ENCODE measurements around the gene EIF5B.

The EIF5B gene

DNA sequence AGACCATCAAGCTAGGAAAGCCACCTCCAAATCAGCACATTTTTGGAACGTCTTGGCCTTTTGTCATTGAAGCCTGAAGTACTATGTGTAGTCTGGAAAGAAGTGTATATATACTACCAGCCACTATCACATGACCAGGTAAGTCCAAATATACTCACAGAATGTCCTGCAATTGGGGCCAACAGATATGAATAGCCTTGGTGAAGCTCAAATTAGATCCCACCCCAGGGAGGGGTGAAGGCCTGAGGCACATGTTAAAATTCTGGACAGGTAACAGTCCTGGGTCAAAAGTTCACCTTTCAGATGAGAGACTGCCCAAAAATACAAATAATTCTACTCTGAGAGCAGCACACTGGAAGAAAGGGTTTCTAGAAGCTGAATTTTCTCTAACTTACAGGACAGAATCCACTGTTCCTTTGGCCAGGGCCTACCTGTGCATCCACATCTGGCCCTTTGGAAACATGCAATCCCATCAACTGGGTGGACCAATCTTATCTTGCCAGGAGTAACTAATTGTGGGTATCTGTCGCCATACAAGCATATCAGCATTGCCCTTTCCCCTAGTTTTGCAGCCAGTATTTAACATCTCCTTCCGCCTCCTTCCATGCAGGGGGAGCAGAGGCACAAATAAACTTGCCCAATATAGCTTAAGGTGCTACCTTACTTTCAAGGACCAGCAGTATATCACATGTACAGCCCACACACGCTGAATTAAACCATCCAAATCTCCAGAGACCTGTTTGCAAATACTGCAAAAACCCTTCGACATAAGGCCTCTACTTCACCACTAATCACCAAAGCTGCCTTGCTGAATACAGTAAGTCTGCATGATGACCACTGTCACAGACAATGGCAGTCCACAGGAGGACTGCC lies 67.8 kb downstream of the EIF5B start:
- DNase-seq (ENCODE audit: low read depth in 2 of 3, low spot score in 2 of 3), result no peak

GRCh38 chr2:99406137-99406536 lies 68.9 kb downstream of the EIF5B start:
- DNase-seq (ENCODE audit: low read depth in 2 of 3, low spot score in 2 of 3), result no peak

GRCh38 chr2:99410276-99410675 lies 73.1 kb downstream of the EIF5B start:
- DNase-seq (ENCODE audit: low read depth in 2 of 3, low spot score in 2 of 3), result no peak

DNA sequence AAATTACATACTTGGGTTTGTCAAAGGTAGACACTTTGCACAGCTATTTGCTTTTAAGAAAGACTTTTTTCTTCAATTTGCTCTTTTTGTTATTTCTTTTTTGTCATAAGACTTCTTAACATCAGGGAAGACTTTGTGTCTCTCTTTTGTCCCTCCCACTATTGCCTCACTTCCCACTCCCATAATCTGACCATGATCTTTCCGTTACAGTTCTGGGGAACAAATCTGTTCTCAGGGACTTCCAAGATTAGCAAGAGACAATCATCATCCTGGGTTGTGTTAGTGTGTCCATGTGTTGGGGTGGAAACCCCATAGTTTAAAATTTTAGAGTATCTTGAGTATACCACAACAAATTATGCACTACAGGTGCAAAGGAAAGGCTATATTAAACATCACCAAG lies 77.4 kb downstream of the EIF5B start:
- no peak for DNase-seq (ENCODE audit: low read depth in 2 of 3, low spot score in 2 of 3)

DNA sequence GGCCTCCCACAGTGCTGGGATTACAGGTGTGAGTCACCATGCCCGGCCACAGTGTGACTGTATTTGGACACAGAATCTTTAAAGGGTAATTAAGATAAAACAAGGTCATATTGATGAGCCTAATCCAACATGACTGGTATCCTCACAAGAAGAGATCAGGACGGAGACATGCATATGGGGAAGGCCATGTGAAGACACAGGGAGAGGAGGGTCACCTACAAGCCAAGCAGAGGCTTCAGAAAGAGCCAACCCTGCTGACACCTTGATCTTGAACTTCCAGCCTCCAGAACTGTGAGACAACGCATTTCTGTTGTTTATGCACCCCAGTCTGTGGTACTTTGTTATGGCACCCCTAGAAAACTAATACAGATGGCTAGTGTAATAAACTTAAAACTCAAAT lies 80.2 kb downstream of the EIF5B start:
- no peak for DNase-seq (ENCODE audit: low read depth in 2 of 3, low spot score in 2 of 3)

GRCh38 chr2:99420031-99420430 lies 82.8 kb downstream of the EIF5B start:
- DNase-seq (ENCODE audit: low read depth in 2 of 3, low spot score in 2 of 3), result no peak

DNA sequence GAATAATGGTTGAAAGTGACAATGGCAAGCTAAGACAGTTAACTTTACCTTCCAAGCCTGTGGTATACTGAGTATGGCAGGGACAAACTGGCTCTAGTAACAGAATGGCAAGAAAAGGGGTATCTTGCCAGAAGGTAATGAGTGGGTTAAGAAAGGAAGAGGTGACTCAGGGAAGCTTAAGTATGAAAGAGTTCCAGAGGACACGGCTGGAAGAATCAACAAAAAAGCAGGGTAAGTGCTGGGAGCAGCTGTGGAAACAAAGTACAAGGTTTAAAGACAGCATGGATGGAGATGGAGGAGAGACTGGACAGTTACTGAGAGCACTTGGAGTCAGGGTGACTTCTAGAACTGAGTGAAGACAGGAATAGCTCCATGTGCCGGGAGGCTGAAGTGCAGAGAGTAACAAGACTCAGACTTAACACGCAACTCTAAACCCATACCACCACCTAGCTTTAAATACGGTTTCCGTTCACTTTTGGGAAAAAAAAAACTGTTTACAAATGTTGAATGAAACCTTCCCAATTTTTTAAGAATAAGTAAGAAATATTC lies 83.6 kb downstream of the EIF5B start:
- no peak for DNase-seq (ENCODE audit: low read depth in 2 of 3, low spot score in 2 of 3)

- DNase-seq (ENCODE audit: low read depth in 2 of 3, low spot score in 2 of 3), result no peak
Observed at GRCh38 chr2:99421469-99421868, 84.3 kb downstream of the EIF5B start.

DNA sequence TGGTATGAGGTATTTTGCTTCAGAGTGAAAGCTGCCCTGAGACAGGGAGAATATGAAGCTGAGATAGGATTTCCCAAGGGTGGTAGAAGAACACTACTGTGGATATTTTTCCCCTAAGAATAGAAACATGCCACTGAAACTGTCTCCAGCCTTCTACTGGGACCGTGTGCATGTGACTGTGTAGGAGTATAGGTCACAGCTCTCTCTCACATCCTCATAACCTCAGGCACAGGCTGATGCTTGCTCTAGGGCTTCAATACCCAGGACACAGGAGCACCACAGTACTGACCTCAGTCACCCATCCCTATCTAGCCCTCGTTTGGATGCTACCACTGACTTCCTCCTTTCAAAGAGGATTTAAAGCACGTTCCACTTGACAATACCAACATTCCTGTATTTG lies 85.4 kb downstream of the EIF5B start:
- no peak for DNase-seq (ENCODE audit: low read depth in 2 of 3, low spot score in 2 of 3)

- no peak for DNase-seq (ENCODE audit: low read depth in 2 of 3, low spot score in 2 of 3)
Observed at GRCh38 chr2:99424371-99424770, 87.2 kb downstream of the EIF5B start.

GRCh38 chr2:99425022-99425421 lies 87.8 kb downstream of the EIF5B start:
- no peak for DNase-seq (ENCODE audit: low read depth in 2 of 3, low spot score in 2 of 3)

DNA sequence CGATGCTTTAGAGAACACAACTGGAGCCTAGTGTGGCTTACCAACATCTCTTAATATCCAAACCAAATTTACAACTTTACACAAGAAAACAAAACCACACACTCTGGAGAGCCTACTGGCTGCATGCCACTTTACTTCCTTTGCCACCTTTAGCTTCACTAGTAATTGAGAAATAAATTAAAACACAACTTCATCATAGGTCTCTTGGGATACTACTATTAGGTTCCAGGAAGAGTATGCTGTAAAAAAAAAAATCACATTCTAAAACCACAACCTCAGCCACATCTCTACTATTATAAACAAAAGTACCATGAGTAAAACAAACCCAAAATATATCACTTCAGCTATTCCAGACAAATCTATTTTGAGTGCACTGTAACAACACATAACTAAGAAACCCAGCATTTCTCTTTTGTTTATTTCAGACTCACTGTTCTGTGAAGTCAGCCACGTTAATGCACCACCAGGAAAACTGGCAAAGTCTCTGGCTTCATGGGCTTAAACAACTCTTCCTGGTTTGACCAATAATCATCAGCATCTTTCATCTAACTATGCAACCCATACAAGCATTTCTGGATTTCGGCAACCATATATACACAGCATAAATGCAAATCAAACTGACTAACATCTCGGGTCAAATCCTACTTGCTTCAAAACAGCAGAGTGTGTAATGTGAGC lies 93.6 kb downstream of the EIF5B start:
- DNase-seq (ENCODE audit: low read depth in 2 of 3, low spot score in 2 of 3), result no peak

DNA sequence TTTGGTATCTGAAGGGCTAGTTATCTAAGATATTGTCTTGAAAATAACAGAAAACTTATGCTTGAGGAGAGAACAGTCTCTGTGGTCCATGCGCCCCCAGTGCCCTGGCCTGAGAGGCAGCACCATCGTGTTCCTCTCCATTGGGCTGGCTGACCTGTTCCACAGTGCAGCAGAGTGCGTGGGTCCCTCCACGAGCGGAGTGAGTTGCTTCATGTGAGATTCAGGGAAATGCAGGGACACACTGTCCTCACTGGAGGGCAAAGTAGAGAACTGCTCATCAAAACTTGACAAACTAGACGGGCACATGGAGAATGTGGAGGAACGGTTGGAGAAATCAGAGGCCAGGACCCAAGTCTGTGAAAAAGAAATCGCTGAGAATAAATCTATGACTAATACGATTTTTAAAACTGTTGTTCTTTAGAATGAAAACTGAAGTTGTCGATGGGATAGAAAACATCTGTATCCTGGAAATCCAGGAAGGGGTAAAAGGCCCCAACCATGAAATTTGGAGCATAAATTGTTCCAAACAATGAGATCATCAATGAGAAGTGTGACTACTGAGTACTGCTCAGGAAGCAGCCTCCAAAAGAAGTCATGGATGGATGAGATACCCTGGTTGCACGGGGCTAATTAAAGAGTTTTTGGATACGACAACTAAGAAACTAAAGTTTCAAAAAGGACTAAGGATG lies 94.5 kb downstream of the EIF5B start:
- DNase-seq (ENCODE audit: low read depth in 2 of 3, low spot score in 2 of 3), result no peak

DNA sequence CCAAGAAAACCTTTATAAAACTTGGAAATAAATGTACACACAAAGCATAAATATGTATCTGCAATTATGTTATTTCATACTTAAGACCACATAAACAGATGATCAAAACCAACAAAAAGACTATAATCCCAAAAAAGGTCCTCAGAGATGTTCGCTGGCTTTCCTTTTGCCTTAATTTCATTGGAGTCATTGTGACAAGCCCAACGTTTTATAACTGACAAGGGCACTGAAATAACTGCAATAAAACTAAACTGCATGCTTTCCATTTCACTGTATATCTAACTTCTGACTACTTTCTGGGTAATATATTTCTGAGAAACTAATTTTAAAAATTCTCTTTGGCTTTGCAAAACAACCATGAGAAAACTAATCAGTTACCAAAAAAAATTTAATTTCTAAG lies 96.2 kb downstream of the EIF5B start:
- DNase-seq (ENCODE audit: low read depth in 2 of 3, low spot score in 2 of 3), result no peak

DNA sequence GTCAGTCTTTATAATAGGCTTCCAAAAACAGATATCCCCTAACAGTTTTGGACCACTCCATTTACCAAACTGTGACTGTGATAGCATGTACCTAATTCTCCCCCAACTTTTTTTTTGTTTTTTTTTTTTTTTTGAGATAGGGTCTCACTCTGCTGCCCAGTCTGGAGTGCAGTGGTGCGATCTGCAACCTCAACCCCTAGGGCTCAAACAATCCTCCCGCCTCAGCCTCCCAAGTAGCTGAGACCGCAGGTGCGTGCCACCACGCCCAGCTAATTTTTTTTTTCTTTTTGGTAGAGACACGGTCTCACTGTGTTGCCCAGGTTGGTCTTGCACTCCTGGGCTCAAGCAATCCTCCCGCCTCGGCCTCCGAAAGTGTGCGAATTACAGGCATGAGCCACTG lies 99.7 kb downstream of the EIF5B start:
- no peak for DNase-seq (ENCODE audit: low read depth in 2 of 3, low spot score in 2 of 3)

DNA sequence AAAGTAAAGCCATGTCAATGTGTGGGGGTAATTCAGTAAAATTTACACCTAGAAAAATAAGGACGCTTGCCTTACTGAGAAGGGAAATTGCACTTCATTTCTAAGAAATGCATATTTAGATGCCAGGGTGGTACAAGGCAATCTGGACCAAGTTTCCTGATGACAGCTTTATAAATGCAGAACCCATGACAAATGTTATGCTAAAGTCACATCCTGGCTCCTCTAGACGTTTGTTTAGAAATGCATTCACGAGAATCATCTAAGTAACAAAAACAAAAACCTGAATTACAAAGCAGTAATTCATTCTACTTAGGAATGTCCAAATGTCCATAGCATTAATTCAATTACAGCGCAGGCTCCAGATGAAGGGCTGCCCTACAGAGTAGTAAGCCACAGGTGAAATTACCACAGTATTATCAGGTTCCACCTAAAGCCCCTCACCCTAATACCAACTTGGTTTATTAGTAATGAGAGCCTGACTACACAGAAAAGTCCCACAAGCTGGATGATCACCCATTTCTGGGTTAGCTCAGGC lies 102.8 kb downstream of the EIF5B start:
- no peak for DNase-seq (ENCODE audit: low read depth in 2 of 3, low spot score in 2 of 3)

DNA sequence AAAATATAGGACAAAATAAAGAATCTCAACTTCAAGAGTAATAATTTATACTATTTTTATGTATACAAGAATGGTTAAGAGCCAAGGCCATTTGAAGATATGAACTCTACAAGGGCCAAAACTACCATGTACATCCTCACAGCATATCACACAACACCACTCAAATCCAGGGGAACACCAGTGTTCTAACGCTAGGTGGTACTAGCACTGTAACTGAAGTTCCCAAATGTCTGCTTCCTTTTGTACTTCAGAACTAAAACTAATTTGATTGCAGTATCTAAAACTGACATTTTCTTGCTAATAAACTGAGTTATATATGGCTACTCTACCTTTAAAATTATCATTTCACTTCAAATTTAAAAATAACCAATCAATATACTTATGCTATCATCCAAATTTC lies 105.6 kb downstream of the EIF5B start:
- DNase-seq (ENCODE audit: low read depth in 2 of 3, low spot score in 2 of 3), result no peak

GRCh38 chr2:99444222-99444621 lies 107.0 kb downstream of the EIF5B start:
- DNase-seq (ENCODE audit: low read depth in 2 of 3, low spot score in 2 of 3), result no peak

GRCh38 chr2:99445065-99445464 lies 107.9 kb downstream of the EIF5B start:
- no peak for DNase-seq (ENCODE audit: low read depth in 2 of 3, low spot score in 2 of 3)

DNA sequence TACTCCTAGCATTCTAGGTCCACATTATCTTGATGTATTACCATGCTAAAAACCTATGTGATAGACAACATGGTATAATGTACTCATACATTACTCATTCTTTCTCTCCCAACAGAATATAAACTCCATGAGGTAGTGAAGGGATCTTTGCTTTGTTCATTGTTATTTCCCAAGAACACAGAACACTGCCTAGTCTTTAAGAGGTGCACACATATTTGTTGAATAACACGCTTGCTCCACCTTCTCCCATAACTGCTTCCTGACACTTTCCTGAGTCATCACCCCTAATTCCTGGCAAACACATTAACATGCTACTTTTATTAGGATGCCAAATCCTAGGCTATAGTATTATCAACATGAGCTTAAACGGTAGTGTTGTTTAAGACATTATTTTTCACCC lies 111.4 kb downstream of the EIF5B start:
- DNase-seq (ENCODE audit: low read depth in 2 of 3, low spot score in 2 of 3), result no peak

DNA sequence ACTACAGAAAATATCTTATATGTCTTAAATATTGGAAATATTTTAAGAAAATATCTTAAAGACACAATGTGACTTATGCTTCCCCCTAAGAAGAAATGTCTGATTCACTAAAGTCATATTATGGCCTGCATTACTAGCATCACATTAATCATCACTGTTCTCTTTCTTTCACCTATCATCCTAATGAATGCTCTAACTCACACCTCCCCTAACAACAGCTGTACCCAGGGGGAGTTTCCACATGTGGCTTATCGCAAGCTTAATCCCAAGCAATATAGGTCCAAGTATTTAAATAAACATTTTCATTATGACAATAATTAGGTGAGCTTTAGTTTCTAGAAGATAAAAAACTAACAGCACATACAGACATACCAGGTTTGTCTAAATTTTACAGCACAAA lies 113.0 kb downstream of the EIF5B start:
- no peak for DNase-seq (ENCODE audit: low read depth in 2 of 3, low spot score in 2 of 3)
